T-cell (primary cell): ENCODE data around the gene MAP1LC3B2. TPM values are rescaled to one million over a fixed set of nuclear protein-coding genes. Genes with fewer than 3 reads are reported as not detected.

Source experiments
- ATAC-seq, 4 experiments: fragments of 200-7000 bp in 3 of 4; fragments of 150-1000 bp in 1 of 4; cut with Tn5 transposase; replicated peaks in 1 of 4; 1 replicate in 3 of 4; 2 replicates in 1 of 4; pipeline ENCODE4 v1.10.0; 2021; ENCODE audit warnings: moderate library complexity in 3 of 4, mild to moderate bottlenecking in 2 of 4, moderate number of reproducible peaks in 1 of 4
- CTCF ChIA-PET, 2 donors: fragments of 300-600 bp; sonication (Branson Sonifier 250); formaldehyde crosslinking; loops; one replicate each; lab custom pipeline; 2022; ENCODE audit warnings: antibody characterized with exemption in 2 of 2; lab: Charles Lee
- POLR2A ChIA-PET, 2 donors: fragments of 300-600 bp; sonication (Branson Sonifier 250); formaldehyde crosslinking; loops; one replicate each; lab custom pipeline; 2022; ENCODE audit warnings: antibody characterized with exemption in 2 of 2; lab: Charles Lee
- DNase-seq, 35 experiments: peaks; one replicate each; pipeline versions ENCODE4 v3.0.0 to v3.0.0-alpha.2; 2013 to 2023
- H3K27ac ChIP-seq: one replicate; pipeline ENCODE4 v1.5.1; 2013; ENCODE audit warnings: low read length
- H3K27me3 ChIP-seq, 2 experiments: replicated peaks in 1 of 2; 1 replicate in 1 of 2; 2 replicates in 1 of 2; pipeline versions ENCODE4 v1.6.1 to v1.7.0; 2013; ENCODE audit warnings: low read length in 1 of 2, mixed read lengths in 1 of 2; ENCODE audit not compliant: control insufficient read depth in 2 of 2, insufficient read depth in 2 of 2; ENCODE audit errors: extremely low read depth in 1 of 2
- H3K36me3 ChIP-seq, 2 donors: 1 replicate in 1 of 2; 2 replicates in 1 of 2; pipeline versions ENCODE4 v1.6.1 to v1.7.0; 2013; ENCODE audit warnings: low read length in 1 of 2; ENCODE audit not compliant: control insufficient read depth in 2 of 2, insufficient read depth in 1 of 2; ENCODE audit errors: extremely low read depth in 1 of 2
- H3K4me1 ChIP-seq, 2 experiments: 1 replicate in 1 of 2; 2 replicates in 1 of 2; pipeline versions ENCODE4 v1.6.1 to v1.7.0; 2013; ENCODE audit warnings: low read length in 2 of 2, mixed read lengths in 1 of 2; ENCODE audit not compliant: insufficient read depth in 2 of 2, control insufficient read depth in 1 of 2; ENCODE audit errors: extremely low read depth in 1 of 2
- H3K4me3 ChIP-seq, 2 donors: 1 replicate in 1 of 2; 2 replicates in 1 of 2; pipeline versions ENCODE4 v1.5.1 to v1.7.0; 2013; ENCODE audit warnings: mild to moderate bottlenecking in 2 of 2, low read length in 1 of 2, moderate library complexity in 1 of 2; ENCODE audit not compliant: control insufficient read depth in 1 of 2; ENCODE audit errors: extremely low read depth in 1 of 2
- H3K9me3 ChIP-seq: 2 replicates; pipeline ENCODE4 v1.7.0; 2013
- H3K27ac Mint-ChIP-seq, 2 donors: one replicate each; pipeline ENCODE4 v1.8.0; 2020 to 2021; ENCODE audit warnings: mild to moderate bottlenecking in 2 of 2, mixed read lengths in 2 of 2
- H3K27me3 Mint-ChIP-seq, 2 donors: one replicate each; pipeline ENCODE4 v1.8.0; 2021 to 2022; ENCODE audit warnings: mixed read lengths in 2 of 2
- H3K36me3 Mint-ChIP-seq: one replicate; pipeline ENCODE4 v1.8.0; 2021; ENCODE audit warnings: mixed read lengths
- H3K4me1 Mint-ChIP-seq, 3 donors: one replicate each; pipeline ENCODE4 v1.8.0; 2020 to 2022; ENCODE audit warnings: mixed read lengths in 3 of 3, mild to moderate bottlenecking in 1 of 3
- H3K4me3 Mint-ChIP-seq, 3 donors: one replicate each; pipeline ENCODE4 v1.8.0; 2020 to 2022; ENCODE audit warnings: mild to moderate bottlenecking in 3 of 3, mixed read lengths in 3 of 3, moderate library complexity in 3 of 3
- H3K9me3 Mint-ChIP-seq, 3 donors: one replicate each; pipeline ENCODE4 v1.8.0; 2020 to 2022; ENCODE audit warnings: mixed read lengths in 3 of 3
- WGBS: methylation state at CpG from one replicate; pipeline ENCODE4 v1.1.5; 2013; ENCODE audit warnings: missing lambda C conversion rate; ENCODE audit not compliant: insufficient coverage; 5-methylcytosine and 5-hydroxymethylcytosine counted together
- total RNA-seq, 35 experiments: library from RNA in 6 of 35; stranded (reverse) in 6 of 35; fragments of 120-200 nt in 1 of 35; gene quantifications; one replicate each; pipeline versions ENCODE4 v1.2.1 to v1.2.4 and lab custom pipeline; 2013 to 2026

MAP1LC3B2 gene
- total RNA-seq, 5 donors from 2014 or later (not counting 1 experiment from before 2014, with no cell fraction given) = 0.92 to 4.6 (median 1.4) TPM

- peaks cover 0 to 3% of the 10 kb centered on the region in 2 experiments for H3K27me3 ChIP-seq
- H3K9me3 Mint-ChIP-seq = peaks cover 0 to 11% (median 5%) of the 10 kb centered on the region in 3 donors
- peaks cover 0 to 5% (median 0%) of the 10 kb centered on the region in 3 donors for H3K4me1 Mint-ChIP-seq
- POLR2A ChIA-PET = no interaction called here
- H3K4me1 ChIP-seq = no peaks in the 10 kb centered on the region
- H3K9me3 ChIP-seq = no peaks in the 10 kb centered on the region
- H3K4me3 ChIP-seq = no peak overlapping the region
- H3K27ac ChIP-seq = no peak overlapping the region
- no peak for DNase-seq
- 85% methylated on average over 9 of the region's 11 CpGs for WGBS
- peaks cover 4% of the 10 kb centered on the region for H3K36me3 Mint-ChIP-seq
- H3K27me3 Mint-ChIP-seq = no peaks in the 10 kb centered on the region
- no peak overlapping the region for H3K4me3 Mint-ChIP-seq
- CTCF ChIA-PET = no interaction called here
- no peaks in the 10 kb centered on the region for H3K36me3 ChIP-seq
- no peak overlapping the region for H3K27ac Mint-ChIP-seq
- no peak for ATAC-seq
Observed at GRCh38 chr12:116582610-116583009, 23.4 kb downstream of the MAP1LC3B2 start.

- Histone ChIP-seq H3K4me1 (no peaks in the 10 kb centered on the region), H3K9me3 (no peaks in the 10 kb centered on the region), H3K27me3 (peaks cover 0 to 6% of the 10 kb centered on the region in 2 experiments), H3K36me3 (no peaks in the 10 kb centered on the region), H3K4me3 (no peak overlapping the region), H3K27ac (no peak overlapping the region)
- DNase-seq = no peak
- Mint-ChIP-seq H3K9me3 (peaks cover 0 to 11% (median 5%) of the 10 kb centered on the region in 3 donors), H3K4me3 (no peak overlapping the region), H3K27me3 (no peaks in the 10 kb centered on the region), H3K36me3 (peaks cover 4% of the 10 kb centered on the region), H3K27ac (no peak overlapping the region), H3K4me1 (peaks cover 0 to 5% (median 0%) of the 10 kb centered on the region in 3 donors)
- ATAC-seq = no peak
- ChIA-PET POLR2A (no interaction called here), CTCF (interaction anchor here in 1 of 2 donors (0.6 kb wide), 1 partner anchor 34 kb away, joined by 3 read pairs; no protein-coding TSS in a partner anchor)
- WGBS = no CpG with 5 or more reads among the region's 6 CpGs
Observed at GRCh38 chr12:116583129-116583694, 24.0 kb downstream of the MAP1LC3B2 start.

- H3K36me3 ChIP-seq = no peaks in the 10 kb centered on the region
- Mint-ChIP-seq H3K27ac (no peak overlapping the region), H3K4me1 (peaks cover 5 to 10% (median 6%) of the 10 kb centered on the region in 3 donors), H3K4me3 (no peak overlapping the region), H3K36me3 (peaks cover 4% of the 10 kb centered on the region), H3K27me3 (no peaks in the 10 kb centered on the region), H3K9me3 (peaks cover 0 to 11% (median 5%) of the 10 kb centered on the region in 3 donors)
- H3K27ac ChIP-seq = no peak overlapping the region
- DNase-seq (no peak), ATAC-seq (no peak)
- H3K4me3 ChIP-seq = no peak overlapping the region
- ChIA-PET CTCF (no interaction called here), POLR2A (no interaction called here)
- H3K9me3 ChIP-seq = no peaks in the 10 kb centered on the region
- H3K4me1 ChIP-seq = peaks cover 0 to 7% of the 10 kb centered on the region in 2 experiments
- peaks cover 0 to 6% of the 10 kb centered on the region in 2 experiments for H3K27me3 ChIP-seq
- 100% methylated on average over 2 of the region's 2 CpGs for WGBS
Observed at GRCh38 chr12:116587270-116587669, 28.1 kb downstream of the MAP1LC3B2 start.

GRCh38 chr12:116588390-116589028 is 29.3 kb downstream of the MAP1LC3B2 start:
- no peak overlapping the region for H3K27ac ChIP-seq
- no peak overlapping the region for H3K4me3 Mint-ChIP-seq
- ChIA-PET POLR2A (interaction anchor here in 1 of 2 donors (0.5 kb wide), 1 partner anchor 29 kb away, joined by 3 read pairs; no protein-coding TSS in a partner anchor), CTCF (interaction anchor here (0.6 kb wide), 2 partner anchors 22 to 531 kb away, joined by 5 to 8 read pairs; no protein-coding TSS in a partner anchor)
- DNase-seq (no peak), ATAC-seq (no peak)
- no peak overlapping the region for H3K27ac Mint-ChIP-seq
- H3K4me3 ChIP-seq = no peak overlapping the region
- H3K27me3 ChIP-seq = peaks cover 0 to 6% of the 10 kb centered on the region in 2 experiments
- H3K9me3 ChIP-seq = no peaks in the 10 kb centered on the region
- peaks cover 4% of the 10 kb centered on the region for H3K36me3 Mint-ChIP-seq
- 100% methylated on average over 3 of the region's 5 CpGs for WGBS
- H3K36me3 ChIP-seq = no peaks in the 10 kb centered on the region
- H3K27me3 Mint-ChIP-seq = no peaks in the 10 kb centered on the region
- H3K4me1 ChIP-seq = peaks cover 0 to 14% of the 10 kb centered on the region in 2 experiments
- H3K9me3 Mint-ChIP-seq = peaks cover 0 to 11% (median 5%) of the 10 kb centered on the region in 3 donors
- H3K4me1 Mint-ChIP-seq = peaks cover 12 to 18% (median 13%) of the 10 kb centered on the region in 3 donors

- no peaks in the 10 kb centered on the region for H3K36me3 ChIP-seq
- H3K27me3 ChIP-seq = peaks cover 0 to 6% of the 10 kb centered on the region in 2 experiments
- H3K4me1 ChIP-seq = peaks cover 4 to 23% of the 10 kb centered on the region in 2 experiments
- DNase-seq (no peak), ATAC-seq (no peak)
- no peaks in the 10 kb centered on the region for H3K9me3 ChIP-seq
- no peak overlapping the region for H3K4me3 ChIP-seq
- WGBS = 100% methylated on average over 3 of the region's 9 CpGs
- peaks cover 0 to 7% (median 5%) of the 10 kb centered on the region in 3 donors for H3K9me3 Mint-ChIP-seq
- ChIA-PET POLR2A (no interaction called here), CTCF (no interaction called here)
- H3K27ac Mint-ChIP-seq = no peak overlapping the region
- no peaks in the 10 kb centered on the region for H3K27me3 Mint-ChIP-seq
- no peak overlapping the region for H3K27ac ChIP-seq
- H3K4me1 Mint-ChIP-seq = peaks cover 19 to 26% (median 22%) of the 10 kb centered on the region in 3 donors
- peaks cover under 1% of the 10 kb centered on the region for H3K36me3 Mint-ChIP-seq
- no peak overlapping the region for H3K4me3 Mint-ChIP-seq
Observed at GRCh38 chr12:116589581-116589980, 30.4 kb downstream of the MAP1LC3B2 start.

- H3K36me3 Mint-ChIP-seq = no peaks in the 10 kb centered on the region
- H3K27ac Mint-ChIP-seq = no peak overlapping the region
Observed at GRCh38 chr12:116590561-116590960, 31.4 kb downstream of the MAP1LC3B2 start.

More at GRCh38 chr12:116590561-116590960, 31.4 kb downstream of the MAP1LC3B2 start:
- Histone ChIP-seq H3K36me3 (no peaks in the 10 kb centered on the region), H3K27ac (no peak overlapping the region), H3K4me3 (no peak overlapping the region), H3K27me3 (peaks cover 0 to 6% of the 10 kb centered on the region in 2 experiments), H3K4me1 (peaks cover 11 to 32% of the 10 kb centered on the region in 2 experiments), H3K9me3 (no peaks in the 10 kb centered on the region)
- WGBS = no CpG with 5 or more reads among the region's 1 CpG
- H3K4me3 Mint-ChIP-seq = no peak overlapping the region
- ATAC-seq = no peak
- H3K4me1 Mint-ChIP-seq = peaks cover 29 to 36% (median 31%) of the 10 kb centered on the region in 3 donors
- H3K9me3 Mint-ChIP-seq = no peaks in the 10 kb centered on the region
- H3K27me3 Mint-ChIP-seq = no peaks in the 10 kb centered on the region
- POLR2A ChIA-PET = no interaction called here
- no peak for DNase-seq
- CTCF ChIA-PET = interaction anchor here in 1 of 2 donors (1.7 kb wide), 1 partner anchor 10 kb away, joined by 4 read pairs; no protein-coding TSS in a partner anchor
